ENCODE measurements around the gene MAML3. TPM values are rescaled to one million over a fixed set of nuclear protein-coding genes. Genes with fewer than 3 reads are reported as not detected.

The MAML3 gene
- total and polyA plus RNA-seq, 8 donors = 5.8 to 18.7 (median 16.7) TPM

- DNase-seq (no peak), ATAC-seq (no peak)
- no peaks in the 10 kb centered on the region for H3K9me3 ChIP-seq
Measured at GRCh38 chr4:139896091-139896604, 257.8 kb downstream of the MAML3 start.

GRCh38 chr4:139893801-139894200, 260.2 kb downstream of the MAML3 start:
- no peaks in the 10 kb centered on the region for H3K36me3 ChIP-seq
- intact Hi-C loops (cut with DNase I) = no loop called here
- ATAC-seq = no peak

More at GRCh38 chr4:139896091-139896604, 257.8 kb downstream of the MAML3 start:
- no peak overlapping the region for H3K4me3 ChIP-seq
- no peak overlapping the region for H3K27ac ChIP-seq
- H3K36me3 ChIP-seq = no peaks in the 10 kb centered on the region
- peaks cover 0 to 11% of the 10 kb centered on the region in 2 donors for H3K4me1 ChIP-seq
- H3K27me3 ChIP-seq = no peaks in the 10 kb centered on the region
- intact Hi-C loops (cut with DNase I) = no loop called here
- TF ChIP-seq CTCF (IDR thresholded peaks at IDR 0.05) = no peak

GRCh38 chr4:139892973-139893736, 260.8 kb downstream of the MAML3 start:
- Histone ChIP-seq H3K27ac (no peak overlapping the region), H3K36me3 (no peaks in the 10 kb centered on the region), H3K27me3 (no peaks in the 10 kb centered on the region), H3K4me3 (no peak overlapping the region), H3K9me3 (no peaks in the 10 kb centered on the region), H3K4me1 (peaks cover 3 to 29% of the 10 kb centered on the region in 2 donors)
- ATAC-seq = no peak
- intact Hi-C loops (cut with DNase I) = no loop called here
- TF ChIP-seq CTCF (IDR thresholded peaks at IDR 0.05) = no peak
- DNase-seq = no peak

More at GRCh38 chr4:139893801-139894200, 260.2 kb downstream of the MAML3 start:
- H3K9me3 ChIP-seq = no peaks in the 10 kb centered on the region
- H3K4me1 ChIP-seq = peaks cover 0 to 22% of the 10 kb centered on the region in 2 donors
- DNase-seq = no peak
- H3K27me3 ChIP-seq = no peaks in the 10 kb centered on the region
- TF ChIP-seq CTCF (IDR thresholded peaks at IDR 0.05) = no peak
- H3K4me3 ChIP-seq = no peak overlapping the region
- no peak overlapping the region for H3K27ac ChIP-seq

- DNase-seq (no peak), ATAC-seq (no peak)
- peaks cover 7 to 45% of the 10 kb centered on the region in 2 donors for H3K4me1 ChIP-seq
- no peaks in the 10 kb centered on the region for H3K36me3 ChIP-seq
- H3K27ac ChIP-seq = peak overlapping the region in 1 of 2 donors; percentile 39
- no peak for TF ChIP-seq CTCF (IDR thresholded peaks at IDR 0.05)
- intact Hi-C loops (cut with DNase I) = no loop called here
- no peaks in the 10 kb centered on the region for H3K27me3 ChIP-seq
- H3K9me3 ChIP-seq = no peaks in the 10 kb centered on the region
- no peak overlapping the region for H3K4me3 ChIP-seq
Measured at GRCh38 chr4:139890816-139891215, 263.2 kb downstream of the MAML3 start.

GRCh38 chr4:139889901-139890300, 264.1 kb downstream of the MAML3 start:
- no peak for ATAC-seq
- TF ChIP-seq CTCF (IDR thresholded peaks at IDR 0.05) = no peak

More at GRCh38 chr4:139889901-139890300, 264.1 kb downstream of the MAML3 start:
- Histone ChIP-seq H3K27me3 (no peaks in the 10 kb centered on the region), H3K9me3 (no peaks in the 10 kb centered on the region), H3K4me1 (peaks cover 7 to 45% of the 10 kb centered on the region in 2 donors), H3K36me3 (no peaks in the 10 kb centered on the region), H3K27ac (no peak overlapping the region), H3K4me3 (no peak overlapping the region)
- intact Hi-C loops (cut with DNase I) = no loop called here
- DNase-seq = no peak
